RPMI8226 (cell line): Measurements from ENCODE around the gene TCF7.
A peak's percentile ranks its signal among the peaks of the same experiment; 100 is the strongest.

Experiments used
- DNase-seq: peaks from one replicate; pipeline ENCODE4 v3.0.0-alpha.2; 2015

TCF7 gene

GRCh38 chr5:134114886-134115805 lies 665 bp downstream of the TCF7 start:
- DNase-seq, result no peak

GRCh38 chr5:134115806-134116175 lies 1.3 kb downstream of the TCF7 start:
- DNase-seq, result no peak

GRCh38 chr5:134116286-134116685 lies 1.8 kb downstream of the TCF7 start:
- DNase-seq, result no peak

- DNase-seq, result no peak
Measured at GRCh38 chr5:134116789-134117761, 2.6 kb downstream of the TCF7 start.

GRCh38 chr5:134118212-134118835 lies 3.8 kb downstream of the TCF7 start:
- DNase-seq, result no peak

- no peak for DNase-seq
Measured at GRCh38 chr5:134119720-134120119, 5.2 kb downstream of the TCF7 start.

- DNase-seq, result no peak
Measured at GRCh38 chr5:134120386-134121138, 6.1 kb downstream of the TCF7 start.

GRCh38 chr5:134122530-134122929 lies 8.0 kb downstream of the TCF7 start:
- DNase-seq, result peak; percentile 14

- no peak for DNase-seq
Measured at GRCh38 chr5:134123360-134123759, 8.9 kb downstream of the TCF7 start.

GRCh38 chr5:134124289-134125038 lies 10.0 kb downstream of the TCF7 start:
- no peak for DNase-seq

GRCh38 chr5:134125039-134126015 lies 10.8 kb downstream of the TCF7 start:
- no peak for DNase-seq

GRCh38 chr5:134127376-134127861 lies 12.9 kb downstream of the TCF7 start:
- no peak for DNase-seq

- DNase-seq, result no peak
Measured at GRCh38 chr5:134127988-134128647, 13.6 kb downstream of the TCF7 start.

- no peak for DNase-seq
Measured at GRCh38 chr5:134128648-134128995, 14.1 kb downstream of the TCF7 start.

GRCh38 chr5:134129411-134130238 lies 15.1 kb downstream of the TCF7 start:
- DNase-seq, result no peak

GRCh38 chr5:134130239-134130945 lies 15.9 kb downstream of the TCF7 start:
- DNase-seq, result no peak

- no peak for DNase-seq
Measured at GRCh38 chr5:134131165-134131564, 16.7 kb downstream of the TCF7 start.
